Mononuclear cell (primary cell): ENCODE results near the gene SCYGR3. TPM values are rescaled to one million over a fixed set of nuclear protein-coding genes. Genes with fewer than 3 reads are reported as not detected.

ENCODE experiments used
- H3K27me3 ChIP-seq: 2 replicates; pipeline ENCODE4 v1.6.0; 2011; ENCODE audit warnings: low read length, control low read depth; ENCODE audit not compliant: insufficient read depth
- H3K4me1 ChIP-seq: 2 replicates; pipeline ENCODE4 v1.5.1; 2011; ENCODE audit warnings: mild to moderate bottlenecking, low read length, control low read depth; ENCODE audit not compliant: insufficient read depth
- H3K4me3 ChIP-seq: 2 replicates; pipeline ENCODE4 v1.5.1; 2011; ENCODE audit warnings: mild to moderate bottlenecking, low read length, moderate library complexity
- H3K9me3 ChIP-seq: 2 replicates; pipeline ENCODE4 v1.5.1; 2011; ENCODE audit warnings: low read depth, mild to moderate bottlenecking, control low read depth, low read length
- total RNA-seq: library from RNA; depleted of rRNA; stranded (reverse); fragments of >200 nt; gene quantifications from one replicate; pipeline ENCODE4 v1.2.3, GENCODE V29; 2012

SCYGR3 gene
- total RNA-seq, 1 donor = not detected

DNA sequence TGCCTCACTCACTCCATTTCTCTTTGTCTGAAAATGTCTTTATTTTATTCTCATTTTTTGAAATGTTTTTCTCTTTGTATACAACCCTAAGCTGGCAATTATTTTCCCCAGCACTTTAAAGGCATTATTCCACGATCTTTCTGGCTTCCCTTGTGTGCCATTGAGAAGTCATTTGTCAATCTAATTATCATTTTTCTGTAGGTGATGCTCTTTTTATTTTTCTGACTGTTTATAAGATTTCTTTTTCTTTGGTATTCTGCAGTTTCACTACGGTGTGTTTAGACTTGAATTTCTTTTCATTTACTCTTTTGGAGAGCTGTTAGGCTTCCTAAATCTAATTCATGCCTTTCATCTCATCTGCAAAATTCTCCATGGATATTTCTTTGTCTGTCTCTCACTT lies 10.8 kb upstream of the SCYGR3 start:
- no peaks in the 10 kb centered on the region for H3K9me3 ChIP-seq
- H3K4me1 ChIP-seq = no peaks in the 10 kb centered on the region
- H3K4me3 ChIP-seq = no peak overlapping the region
- H3K27me3 ChIP-seq = no peaks in the 10 kb centered on the region

GRCh38 chr2:227623226-227623625 lies 8.6 kb upstream of the SCYGR3 start:
- Histone ChIP-seq H3K4me3 (no peak overlapping the region), H3K4me1 (no peaks in the 10 kb centered on the region), H3K9me3 (no peaks in the 10 kb centered on the region), H3K27me3 (no peaks in the 10 kb centered on the region)

DNA sequence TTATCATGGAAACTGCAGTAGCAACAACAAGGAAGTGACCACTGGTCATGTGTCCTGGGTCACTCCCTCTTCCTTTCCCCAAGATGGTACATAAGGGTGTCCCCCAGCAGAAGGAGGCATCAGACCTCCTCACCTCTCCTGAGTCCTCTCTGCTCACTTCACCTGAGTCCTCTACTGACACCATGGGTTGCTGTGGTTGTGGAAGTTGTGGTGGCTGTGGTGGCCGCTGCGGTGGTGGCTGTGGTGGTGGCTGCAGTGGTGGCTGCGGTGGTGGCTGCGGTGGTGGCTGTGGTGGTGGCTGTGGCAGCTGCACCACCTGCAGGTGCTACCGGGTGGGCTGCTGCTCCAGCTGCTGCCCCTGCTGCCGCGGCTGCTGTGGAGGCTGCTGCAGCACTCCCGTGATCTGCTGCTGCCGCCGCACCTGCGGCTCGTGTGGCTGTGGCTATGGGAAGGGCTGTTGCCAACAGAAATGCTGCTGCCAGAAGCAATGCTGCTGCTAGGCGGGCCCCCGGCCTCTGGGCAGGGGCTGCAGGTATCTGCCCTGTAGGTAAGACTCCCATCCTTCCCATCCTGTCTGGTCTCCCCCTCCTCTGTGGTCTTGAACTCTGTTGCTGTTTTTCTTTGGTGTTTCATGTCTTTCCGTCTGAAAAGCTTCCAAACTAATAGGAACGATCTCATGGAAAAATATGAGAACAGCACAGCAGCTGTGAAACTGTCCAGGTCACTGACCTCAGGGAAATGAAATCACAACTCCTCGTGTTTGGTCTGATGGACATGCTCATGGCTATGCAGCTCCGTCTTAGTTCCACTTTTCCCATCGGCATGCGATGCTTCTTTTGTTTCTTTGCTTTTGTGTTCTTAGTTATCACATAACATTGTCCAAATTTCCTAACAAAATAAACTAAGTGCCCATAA lies 2.9 kb upstream of the SCYGR3 start, which contains the start of gene SCYGR4:
TSS of gene SCYGR4 (plus strand) at position 183 of the 915 bp plus-strand sequence. CDS start at position 183, 0 bp downstream.
- H3K27me3 ChIP-seq = peaks cover 6% of the 10 kb centered on the region
- no peaks in the 10 kb centered on the region for H3K9me3 ChIP-seq
- H3K4me1 ChIP-seq = no peaks in the 10 kb centered on the region
- no peak within 1 kb of the TSS for H3K4me3 ChIP-seq

DNA sequence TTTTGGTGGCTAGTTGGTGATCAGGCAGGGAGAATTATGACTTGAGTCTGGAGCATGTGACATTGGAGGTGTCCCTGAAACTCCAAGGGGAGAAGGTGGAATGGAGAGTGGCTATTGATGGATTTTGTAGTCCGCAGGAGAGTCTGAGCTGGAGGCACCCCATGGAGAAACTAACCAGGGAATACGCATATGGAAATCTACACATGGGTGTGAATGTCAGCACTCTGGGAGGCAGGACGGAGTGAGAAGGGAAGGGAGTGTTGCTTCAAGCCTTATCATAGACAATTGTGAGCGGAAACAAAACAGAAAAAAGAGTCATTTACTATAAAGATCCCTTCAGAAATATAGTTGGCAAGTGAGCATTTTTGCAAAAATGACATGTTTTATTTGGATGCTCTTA lies 2.0 kb upstream of the SCYGR3 start:
- H3K4me3 ChIP-seq = no peak overlapping the region
- H3K9me3 ChIP-seq = no peaks in the 10 kb centered on the region
- H3K27me3 ChIP-seq = peaks cover 6% of the 10 kb centered on the region
- no peaks in the 10 kb centered on the region for H3K4me1 ChIP-seq

DNA sequence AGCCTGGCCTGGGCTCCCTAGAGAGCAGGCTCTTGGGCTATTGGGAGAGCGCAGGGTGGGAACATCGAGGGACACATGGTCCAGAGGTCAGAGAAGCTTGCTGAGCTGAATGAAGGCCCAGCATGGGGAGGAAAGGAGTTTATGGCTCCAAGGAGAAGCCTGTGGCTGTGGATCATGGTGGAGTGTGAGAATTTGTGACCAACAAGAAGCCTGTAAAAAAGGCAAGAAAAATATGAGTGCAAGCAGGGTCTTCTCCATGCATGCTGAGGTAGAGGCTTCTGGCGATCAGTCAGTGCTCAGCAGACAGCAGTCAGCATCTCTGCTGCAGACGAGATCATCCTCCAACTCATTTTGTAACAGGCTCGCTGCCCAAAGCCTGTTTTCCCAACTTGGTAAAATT lies 1.3 kb upstream of the SCYGR3 start:
- Histone ChIP-seq H3K4me1 (no peaks in the 10 kb centered on the region), H3K9me3 (no peaks in the 10 kb centered on the region), H3K4me3 (no peak overlapping the region), H3K27me3 (peaks cover 9% of the 10 kb centered on the region)

DNA sequence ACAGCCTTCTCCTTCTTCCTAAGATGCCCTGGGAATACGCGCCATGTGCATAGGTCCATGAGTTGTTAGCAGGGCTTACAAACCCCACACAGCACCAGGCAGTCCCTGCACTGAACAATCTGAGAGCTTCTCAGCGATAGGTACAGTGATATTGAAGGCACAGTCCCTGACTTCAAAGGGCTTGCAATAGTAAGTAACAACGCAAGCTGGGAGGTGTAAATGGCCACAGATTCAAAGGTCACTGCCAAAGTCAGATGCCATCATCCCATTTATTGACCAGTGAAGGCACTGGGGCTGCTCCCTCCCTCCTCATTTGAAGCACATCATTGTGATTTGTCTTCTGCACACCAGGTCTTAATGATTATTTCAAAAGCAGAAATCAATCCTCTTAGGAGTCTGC lies 541 bp upstream of the SCYGR3 start:
- Histone ChIP-seq H3K27me3 (peaks cover 10% of the 10 kb centered on the region), H3K4me3 (no peak overlapping the region), H3K4me1 (no peaks in the 10 kb centered on the region), H3K9me3 (no peaks in the 10 kb centered on the region)

DNA sequence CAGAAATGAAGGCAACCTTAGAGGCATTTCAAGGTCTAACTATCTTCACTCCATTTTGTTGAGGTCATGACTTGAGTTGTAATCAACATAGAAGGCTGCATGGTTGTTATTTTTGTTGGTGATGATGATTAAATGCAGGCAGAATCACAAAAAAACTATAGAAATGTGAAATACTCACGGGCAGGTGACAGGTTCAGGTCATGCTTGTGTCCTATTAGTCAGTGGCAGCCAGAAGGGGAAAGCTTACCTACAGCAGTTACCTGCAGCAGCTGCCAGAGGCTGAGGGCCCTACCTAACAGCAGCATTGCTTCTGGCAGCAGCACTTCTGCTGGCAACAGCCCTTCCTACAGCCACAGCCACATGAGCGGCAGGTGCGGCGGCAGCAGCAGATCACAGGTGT lies 394 bp downstream of the SCYGR3 start:
- Histone ChIP-seq H3K9me3 (no peaks in the 10 kb centered on the region), H3K4me3 (no peak overlapping the region), H3K27me3 (peaks cover 16% of the 10 kb centered on the region), H3K4me1 (no peaks in the 10 kb centered on the region)

DNA sequence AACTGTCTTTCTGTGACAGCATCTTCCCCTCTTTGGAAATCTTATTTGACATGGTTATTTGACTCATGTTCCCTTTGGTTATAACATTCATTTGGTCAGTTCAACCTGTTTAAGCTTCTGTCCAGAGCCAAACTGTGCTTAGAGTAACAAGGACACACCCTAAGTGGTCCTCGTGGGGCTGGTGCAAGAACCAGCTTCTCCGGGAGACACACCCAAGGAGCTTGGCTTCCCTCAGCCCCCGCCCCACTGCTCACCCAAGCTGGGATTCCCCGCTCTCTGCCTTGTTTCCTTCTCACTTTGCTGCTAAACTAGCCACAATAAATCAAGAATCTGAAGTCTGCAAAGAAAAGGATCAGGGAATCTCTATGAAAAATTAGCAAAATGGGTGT lies 1.4 kb downstream of the SCYGR3 start:
- peaks cover 8% of the 10 kb centered on the region for H3K4me1 ChIP-seq
- peaks cover 16% of the 10 kb centered on the region for H3K27me3 ChIP-seq
- no peak overlapping the region for H3K4me3 ChIP-seq
- no peaks in the 10 kb centered on the region for H3K9me3 ChIP-seq

DNA sequence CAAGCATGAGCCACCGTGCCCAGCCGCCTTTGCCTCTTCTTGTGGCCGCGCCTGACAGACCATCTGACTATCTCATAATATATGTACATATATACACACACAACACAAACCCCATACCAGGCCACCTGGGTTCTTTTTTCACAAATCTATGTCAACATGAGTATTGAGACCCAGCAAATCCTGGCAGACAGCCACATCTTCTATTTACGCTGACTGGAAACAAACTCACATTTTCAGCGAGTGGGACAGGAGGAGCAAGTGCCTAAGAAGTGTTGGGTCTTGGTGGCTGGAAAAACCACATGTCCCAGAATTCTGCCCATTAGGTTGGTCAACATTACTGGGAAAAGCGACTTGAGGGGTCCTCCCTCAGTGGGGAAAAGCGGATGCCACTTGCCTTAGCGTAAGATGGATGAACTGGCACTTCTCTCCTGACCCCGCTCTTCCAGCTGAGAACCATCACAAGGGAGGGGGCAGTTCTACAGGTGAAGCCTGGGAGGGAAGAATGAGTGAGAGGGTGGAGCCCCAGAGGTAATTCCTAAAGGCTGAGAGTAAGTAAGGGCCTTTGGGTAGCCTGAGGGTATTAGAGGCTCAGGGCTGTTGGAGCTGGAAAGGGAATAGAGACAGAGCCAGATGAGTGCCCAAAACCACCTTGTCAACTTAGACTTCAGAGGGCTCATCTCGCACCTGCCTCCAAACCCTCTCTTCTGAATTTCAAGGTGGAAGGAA lies 1.9 kb downstream of the SCYGR3 start:
- H3K27me3 ChIP-seq = peaks cover 16% of the 10 kb centered on the region
- no peak overlapping the region for H3K4me3 ChIP-seq
- no peaks in the 10 kb centered on the region for H3K9me3 ChIP-seq
- peaks cover 13% of the 10 kb centered on the region for H3K4me1 ChIP-seq

DNA sequence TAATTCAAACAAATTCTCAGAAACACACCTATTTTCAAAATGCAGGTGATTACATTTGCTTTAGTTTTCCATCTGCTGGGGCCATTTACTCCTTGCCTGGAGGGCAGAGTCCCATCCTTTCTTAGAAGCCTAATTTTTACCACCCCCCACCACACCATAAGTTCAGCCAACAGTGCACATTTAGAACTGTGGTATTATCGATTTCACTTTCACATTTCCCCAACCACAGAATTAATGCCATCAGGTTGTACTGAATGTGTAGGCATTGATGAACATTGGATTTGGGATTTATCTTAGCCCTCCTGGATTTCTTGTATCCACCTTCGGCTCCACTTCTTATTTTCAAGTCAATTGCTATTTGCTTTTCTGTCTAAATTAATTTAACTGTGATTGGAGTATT lies 4.5 kb downstream of the SCYGR3 start:
- H3K4me1 ChIP-seq = peaks cover 13% of the 10 kb centered on the region
- H3K27me3 ChIP-seq = peaks cover 16% of the 10 kb centered on the region
- H3K4me3 ChIP-seq = no peak overlapping the region
- H3K9me3 ChIP-seq = no peaks in the 10 kb centered on the region

DNA sequence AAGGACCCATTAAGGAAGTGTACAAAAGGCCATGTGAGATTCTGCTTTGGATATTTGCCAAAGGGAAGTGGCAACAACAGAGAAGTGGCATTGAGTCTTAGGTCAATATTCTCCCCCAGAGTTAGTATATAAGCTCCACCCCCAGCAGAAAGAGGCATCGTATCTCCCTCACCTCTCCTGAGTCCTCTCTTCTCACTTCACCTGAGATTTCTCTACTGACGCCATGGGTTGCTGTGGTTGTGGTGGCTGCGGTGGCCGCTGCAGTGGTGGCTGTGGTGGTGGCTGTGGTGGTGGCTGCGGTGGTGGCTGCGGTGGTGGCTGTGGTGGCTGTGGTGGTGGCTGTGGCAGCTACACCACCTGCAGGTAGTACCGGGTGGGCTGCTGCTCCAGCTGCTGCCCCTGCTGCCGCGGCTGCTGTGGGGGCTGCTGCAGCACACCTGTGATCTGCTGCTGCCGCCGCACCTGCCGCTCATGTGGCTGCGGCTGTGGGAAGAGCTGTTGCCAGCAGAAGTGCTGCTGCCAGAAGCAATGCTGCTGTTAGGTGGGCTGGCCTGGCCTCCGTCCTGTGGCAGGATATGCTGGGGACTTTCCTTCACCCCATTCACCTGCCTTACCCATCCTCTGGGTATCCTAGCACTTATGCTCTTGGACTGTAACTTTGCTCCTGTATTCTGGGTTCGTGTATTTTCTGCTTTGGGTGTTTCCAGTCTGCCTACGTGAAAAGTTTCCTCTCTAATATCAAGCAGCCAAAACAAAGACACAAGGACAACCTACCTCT lies 5.9 kb downstream of the SCYGR3 start:
- H3K4me1 ChIP-seq = peaks cover 13% of the 10 kb centered on the region
- H3K9me3 ChIP-seq = no peaks in the 10 kb centered on the region
- peaks cover 18% of the 10 kb centered on the region for H3K27me3 ChIP-seq
- H3K4me3 ChIP-seq = no peak overlapping the region

DNA sequence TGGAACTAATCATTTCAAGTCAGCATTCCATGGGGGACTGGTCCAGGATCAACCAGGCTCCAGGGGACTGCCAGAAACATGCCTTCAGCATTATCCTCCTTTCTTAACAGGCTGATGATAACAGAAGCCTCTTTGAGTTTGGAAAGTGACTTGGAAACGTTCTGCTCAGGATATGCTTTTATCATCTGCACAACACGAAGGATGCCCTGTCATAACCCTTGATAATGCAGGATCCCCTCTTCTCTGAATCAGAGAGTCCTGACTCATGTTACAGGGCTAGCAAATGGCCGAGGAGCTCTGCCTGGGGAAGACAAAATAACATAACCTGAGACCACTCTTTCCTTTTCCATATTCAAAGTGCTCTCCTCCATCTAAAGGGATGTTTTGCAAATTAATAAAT lies 6.7 kb downstream of the SCYGR3 start:
- peaks cover 16% of the 10 kb centered on the region for H3K27me3 ChIP-seq
- H3K9me3 ChIP-seq = no peaks in the 10 kb centered on the region
- peaks cover 13% of the 10 kb centered on the region for H3K4me1 ChIP-seq
- H3K4me3 ChIP-seq = no peak overlapping the region

GRCh38 chr2:227606476-227606875 lies 8.2 kb downstream of the SCYGR3 start:
- Histone ChIP-seq H3K4me1 (peaks cover 13% of the 10 kb centered on the region), H3K4me3 (no peak overlapping the region), H3K27me3 (peaks cover 13% of the 10 kb centered on the region), H3K9me3 (no peaks in the 10 kb centered on the region)

DNA sequence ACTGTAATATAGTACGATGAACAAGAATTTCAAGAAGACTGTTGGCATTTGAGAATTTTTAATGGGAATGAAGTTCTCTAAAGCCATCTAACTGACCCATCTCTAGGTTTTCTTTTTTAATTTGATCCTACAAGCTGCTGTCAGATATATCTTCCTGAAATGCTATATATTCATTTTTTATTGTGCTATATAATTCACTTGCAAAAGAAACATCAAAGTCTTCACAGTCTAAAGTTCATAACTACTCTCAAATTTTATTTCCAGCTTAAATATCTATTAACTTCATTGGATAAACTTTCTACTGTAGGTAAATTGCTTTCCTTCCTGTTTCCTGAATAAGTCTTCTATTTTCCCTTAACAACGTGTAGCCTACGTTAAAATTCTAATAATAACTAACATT lies 12.3 kb downstream of the SCYGR3 start:
- peaks cover 4% of the 10 kb centered on the region for H3K27me3 ChIP-seq
- H3K9me3 ChIP-seq = no peaks in the 10 kb centered on the region
- H3K4me1 ChIP-seq = no peaks in the 10 kb centered on the region
- no peak overlapping the region for H3K4me3 ChIP-seq
